RWPE1 (cell line): ENCODE results near the gene ULK4.
A peak's percentile ranks its signal among the peaks of the same experiment; 100 is the strongest.

Source experiments
- CTCF ChIA-PET: fragments of 350-600 bp; sonication (Branson Sonifier 250); formaldehyde crosslinking; extraction: SDS; loops from one replicate; lab custom pipeline; 2021; lab: Yijun Ruan, JAX
- POLR2A ChIA-PET: fragments of 400-600 bp; formaldehyde crosslinking; extraction: SDS; loops from one replicate; lab custom pipeline; 2020; ENCODE audit warnings: antibody characterized with exemption; ENCODE audit not compliant: low non-redundant PET; lab: Yijun Ruan, JAX
- DNase-seq: peaks from one replicate; pipeline ENCODE4 v3.0.0; 2012; ENCODE audit warnings: low spot score
- H3K27ac ChIP-seq: fragments of 450-650 bp; 2 replicates; pipeline ENCODE4 v1.5.1; 2017
- CTCF ChIP-seq: fragments of 450-650 bp; conservative IDR thresholded peaks from 2 replicates; pipeline ENCODE4 v1.5.1; 2017; ENCODE audit warnings: low read depth, mild to moderate bottlenecking

Gene ULK4

GRCh38 chr3:41912280-41912679 lies 49.6 kb downstream of the ULK4 start:
- no peak overlapping the region for H3K27ac ChIP-seq
- ChIA-PET POLR2A (no interaction called here), CTCF (no interaction called here)
- no peak for DNase-seq
- no peak for TF ChIP-seq CTCF

GRCh38 chr3:41907330-41908073 lies 54.4 kb downstream of the ULK4 start:
- POLR2A ChIA-PET = no interaction called here
- TF ChIP-seq CTCF = no peak
- CTCF ChIA-PET = interaction anchor here (0.5 kb wide), 1 partner anchor 164 kb away, joined by 5 read pairs; no protein-coding TSS in a partner anchor
- DNase-seq = no peak
- no peak overlapping the region for H3K27ac ChIP-seq

- no peak overlapping the region for H3K27ac ChIP-seq
- POLR2A ChIA-PET = no interaction called here
- DNase-seq = no peak
- TF ChIP-seq CTCF = no peak
- CTCF ChIA-PET = interaction anchor here (1.3 kb wide), 1 partner anchor 200 kb away, joined by 3 read pairs; no protein-coding TSS in a partner anchor
Measured at GRCh38 chr3:41900265-41900664, 61.6 kb downstream of the ULK4 start.

- CTCF ChIA-PET = interaction anchor here (0.6 kb wide), 1 partner anchor 590 kb away, joined by 5 read pairs; no protein-coding TSS in a partner anchor
- TF ChIP-seq CTCF = no peak
Measured at GRCh38 chr3:41898631-41899030, 63.3 kb downstream of the ULK4 start.

GRCh38 chr3:41893977-41894376 lies 67.9 kb downstream of the ULK4 start:
- ChIA-PET POLR2A (no interaction called here), CTCF (interaction anchor here (0.8 kb wide), 1 partner anchor 207 kb away, joined by 3 read pairs; no protein-coding TSS in a partner anchor)
- no peak overlapping the region for H3K27ac ChIP-seq
- DNase-seq = peak; percentile 31
- peak; percentile 24; the same call in 1 of the 2 replicates for TF ChIP-seq CTCF

More at GRCh38 chr3:41898631-41899030, 63.3 kb downstream of the ULK4 start:
- POLR2A ChIA-PET = no interaction called here
- H3K27ac ChIP-seq = no peak overlapping the region
- DNase-seq = no peak

- DNase-seq = no peak
- POLR2A ChIA-PET = no interaction called here
- CTCF ChIA-PET = no interaction called here
- no peak overlapping the region for H3K27ac ChIP-seq
- no peak for TF ChIP-seq CTCF
Measured at GRCh38 chr3:41888368-41889076, 73.4 kb downstream of the ULK4 start.
